ENCODE measurements around the gene STT3B.
A peak's percentile ranks its signal among the peaks of the same experiment; 100 is the strongest.

The STT3B gene

GRCh38 chr3:31516757-31517156 is 16.0 kb upstream of the STT3B start:
- H3K4me1 ChIP-seq (ENCODE audit: low read length) = no peaks in the 10 kb centered on the region
- H3K4me2 ChIP-seq (ENCODE audit: low read depth, low read length) = no peak overlapping the region
- no peaks in the 10 kb centered on the region for H3K9me3 ChIP-seq (replicated peaks; ENCODE audit: insufficient read depth, low read length)
- H4K20me1 ChIP-seq (ENCODE audit: insufficient read depth, low read length) = no peaks in the 10 kb centered on the region
- H3K36me3 ChIP-seq (replicated peaks; ENCODE audit: insufficient read depth, low read length) = no peaks in the 10 kb centered on the region
- H2AFZ ChIP-seq (ENCODE audit: low read length) = no peak overlapping the region
- no peaks in the 10 kb centered on the region for H3K79me2 ChIP-seq (ENCODE audit: low read length)
- no peak overlapping the region for H3K9ac ChIP-seq (ENCODE audit: low read length)
- DNase-seq = no peak
- no peak for TF ChIP-seq CTCF (IDR thresholded peaks at IDR 0.05; ENCODE audit: low read length)
- H3K9me2 ChIP-seq (replicated peaks; ENCODE audit: insufficient read depth, low read length) = no peaks in the 10 kb centered on the region
- no peaks in the 10 kb centered on the region for H3K27me3 ChIP-seq (replicated peaks; ENCODE audit: insufficient read depth, low read length)
- H3F3A ChIP-seq (ENCODE audit: insufficient read depth, low read length) = no peaks in the 10 kb centered on the region
- no peak overlapping the region for H3K27ac ChIP-seq (ENCODE audit: low read length)
- no peak overlapping the region for H3K4me3 ChIP-seq (ENCODE audit: low read length)

GRCh38 chr3:31521468-31521867 is 11.3 kb upstream of the STT3B start:
- Histone ChIP-seq H3K9me3 (replicated peaks; ENCODE audit: insufficient read depth, low read length) (no peaks in the 10 kb centered on the region), H3K9ac (ENCODE audit: low read length) (no peak overlapping the region), H3K4me1 (ENCODE audit: low read length) (peaks cover 6% of the 10 kb centered on the region; the same call in 1 of the 2 replicates), H3K36me3 (replicated peaks; ENCODE audit: insufficient read depth, low read length) (no peaks in the 10 kb centered on the region), H3K4me2 (ENCODE audit: low read depth, low read length) (no peak overlapping the region), H3K79me2 (ENCODE audit: low read length) (no peaks in the 10 kb centered on the region), H4K20me1 (ENCODE audit: insufficient read depth, low read length) (no peaks in the 10 kb centered on the region), H3K27me3 (replicated peaks; ENCODE audit: insufficient read depth, low read length) (no peaks in the 10 kb centered on the region), H3F3A (ENCODE audit: insufficient read depth, low read length) (no peaks in the 10 kb centered on the region), H3K27ac (ENCODE audit: low read length) (no peak overlapping the region), H3K9me2 (replicated peaks; ENCODE audit: insufficient read depth, low read length) (no peaks in the 10 kb centered on the region), H2AFZ (ENCODE audit: low read length) (no peak overlapping the region), H3K4me3 (ENCODE audit: low read length) (no peak overlapping the region)
- TF ChIP-seq EZH2 (optimal IDR thresholded peaks at IDR 0.05; ENCODE audit: low read depth, low read length) (no peak), CTCF (IDR thresholded peaks at IDR 0.05; ENCODE audit: low read length) (no peak)
- DNase-seq = no peak

GRCh38 chr3:31522152-31522551 is 10.6 kb upstream of the STT3B start:
- H3K9ac ChIP-seq (ENCODE audit: low read length) = no peak overlapping the region
- no peaks in the 10 kb centered on the region for H3K27me3 ChIP-seq (replicated peaks; ENCODE audit: insufficient read depth, low read length)
- no peak overlapping the region for H3K27ac ChIP-seq (ENCODE audit: low read length)
- H3K4me2 ChIP-seq (ENCODE audit: low read depth, low read length) = no peak overlapping the region
- TF ChIP-seq EZH2phosphoT487 (IDR thresholded peaks at IDR 0.05; ENCODE audit: low read length) = no peak
- no peak for TF ChIP-seq CTCF (IDR thresholded peaks at IDR 0.05; ENCODE audit: low read length)
- no peak for TF ChIP-seq EZH2 (optimal IDR thresholded peaks at IDR 0.05; ENCODE audit: low read depth, low read length)
- no peaks in the 10 kb centered on the region for H3K79me2 ChIP-seq (ENCODE audit: low read length)
- peaks cover 6% of the 10 kb centered on the region; the same call in 1 of the 2 replicates for H3K4me1 ChIP-seq (ENCODE audit: low read length)
- no peaks in the 10 kb centered on the region for H3K36me3 ChIP-seq (replicated peaks; ENCODE audit: insufficient read depth, low read length)
- no peak overlapping the region for H3K4me3 ChIP-seq (ENCODE audit: low read length)
- H3K9me3 ChIP-seq (replicated peaks; ENCODE audit: insufficient read depth, low read length) = no peaks in the 10 kb centered on the region
- DNase-seq = no peak
- no peaks in the 10 kb centered on the region for H3K9me2 ChIP-seq (replicated peaks; ENCODE audit: insufficient read depth, low read length)
- H4K20me1 ChIP-seq (ENCODE audit: insufficient read depth, low read length) = no peaks in the 10 kb centered on the region
- H2AFZ ChIP-seq (ENCODE audit: low read length) = peak overlapping the region; percentile 24; the same call in 1 of the 2 replicates
- no peaks in the 10 kb centered on the region for H3F3A ChIP-seq (ENCODE audit: insufficient read depth, low read length)
